PC-9 (cell line): ENCODE data around the gene PTH1R. TPM values are rescaled to one million over a fixed set of nuclear protein-coding genes. Genes with fewer than 3 reads are reported as not detected.

Experiments
- BruUV-seq: library from RNA; stranded (reverse); fragments of 400-500 nt; replicated peaks from 2 replicates; lab custom pipeline; 2021; lab: Mats Ljungman, UMichigan
- CTCF ChIA-PET: fragments of 300-600 bp; sonication (Branson Sonifier 250); formaldehyde crosslinking; loops from one replicate; lab custom pipeline; 2022; ENCODE audit warnings: antibody characterized with exemption; lab: Charles Lee
- POLR2A ChIA-PET: fragments of 300-600 bp; sonication (Branson Sonifier 250); formaldehyde crosslinking; loops from one replicate; lab custom pipeline; 2022; ENCODE audit warnings: antibody characterized with exemption; ENCODE audit not compliant: unreplicated experiment; lab: Charles Lee
- DNase-seq, 2 experiments: peaks; one replicate each; pipeline versions ENCODE4 v3.0.0 to v3.0.0-alpha.2; 2015 to 2022; ENCODE audit warnings: mixed read lengths in 1 of 2
- H2AFZ ChIP-seq: fragments of 200-600 bp; sonication (generic); 2 replicates; pipeline ENCODE4 v1.8.1; 2017; ENCODE audit warnings: antibody characterized with exemption
- H3F3A ChIP-seq: fragments of 200-600 bp; sonication (generic); 2 replicates; pipeline ENCODE4 v1.8.1; 2017; ENCODE audit warnings: antibody characterized with exemption, mild to moderate bottlenecking, low read depth; ENCODE audit not compliant: insufficient read depth
- H3K27ac ChIP-seq: fragments of 200-600 bp; sonication (generic); 2 replicates; pipeline ENCODE4 v1.6.1; 2016; ENCODE audit warnings: mixed run types
- H3K27me3 ChIP-seq: fragments of 200-600 bp; sonication (generic); 2 replicates; pipeline ENCODE4 v1.6.1; 2016; ENCODE audit warnings: low read depth, mixed run types; ENCODE audit not compliant: insufficient read depth
- H3K36me3 ChIP-seq: fragments of 200-600 bp; sonication (generic); 2 replicates; pipeline ENCODE4 v1.6.1; 2016; ENCODE audit warnings: low read depth, mixed run types
- H3K4me1 ChIP-seq: fragments of 200-600 bp; sonication (generic); replicated peaks from 2 replicates; pipeline ENCODE4 v1.6.1; 2016; ENCODE audit warnings: mixed run types; ENCODE audit not compliant: insufficient read depth
- H3K4me2 ChIP-seq: fragments of 200-600 bp; sonication (generic); 2 replicates; pipeline ENCODE4 v1.6.1; 2017; ENCODE audit warnings: mixed run types
- H3K4me3 ChIP-seq: fragments of 200-600 bp; sonication (generic); 2 replicates; pipeline ENCODE4 v1.6.1; 2016; ENCODE audit warnings: mixed run types
- H3K79me2 ChIP-seq: fragments of 200-600 bp; sonication (generic); 2 replicates; pipeline ENCODE4 v1.6.1; 2017; ENCODE audit warnings: low read depth, mixed run types
- H3K9me2 ChIP-seq: fragments of 200-600 bp; sonication (generic); 2 replicates; pipeline ENCODE4 v1.8.1; 2017; ENCODE audit warnings: mild to moderate bottlenecking; ENCODE audit not compliant: insufficient read depth
- H3K9me3 ChIP-seq: fragments of 200-600 bp; sonication (generic); 2 replicates; pipeline ENCODE4 v1.8.1; 2016; ENCODE audit warnings: low read depth; ENCODE audit not compliant: insufficient read depth
- H4K20me1 ChIP-seq: fragments of 200-600 bp; sonication (generic); 2 replicates; pipeline ENCODE4 v1.8.1; 2017; ENCODE audit not compliant: insufficient read depth
- CTCF ChIP-seq: fragments of 200-600 bp; sonication (generic); conservative IDR thresholded peaks from 2 replicates; pipeline ENCODE4 v1.6.1; 2017; ENCODE audit warnings: mixed run types, antibody characterized with exemption, mild to moderate bottlenecking, moderate library complexity
- EZH2 ChIP-seq: fragments of 200-600 bp; sonication (generic); IDR thresholded peaks from 2 replicates; pipeline ENCODE4 v1.8.0; 2017; ENCODE audit warnings: antibody characterized with exemption, low read depth
- intact Hi-C: fragments of 100-400 bp; cut with micrococcal nuclease; formaldehyde crosslinking; loops from one replicate; pipeline ENCODE4 v1.10.0; 2022; ENCODE audit not compliant: unreplicated experiment
- total RNA-seq: library from RNA; stranded (reverse); gene quantifications from 2 replicates; pipeline ENCODE4 v1.2.3, GENCODE V29; 2021

The PTH1R gene
- total RNA-seq, 1 experiment from 2014 or later, result not detected

- H3K4me1 ChIP-seq, result no peaks in the 10 kb centered on the region
- H3K79me2 ChIP-seq, result peaks cover 8% of the 10 kb centered on the region; the same call in 1 of the 2 replicates
- TF ChIP-seq CTCF, result no peak
- no peak for TF ChIP-seq EZH2
- no peak overlapping the region for H3K27ac ChIP-seq
- DNase-seq, result no peak
- H3K27me3 ChIP-seq, result no peaks in the 10 kb centered on the region
- POLR2A ChIA-PET, result no interaction called here
- H3K9me2 ChIP-seq, result no peaks in the 10 kb centered on the region
- no peak overlapping the region for H3K4me2 ChIP-seq
- CTCF ChIA-PET, result no interaction called here
- no peak overlapping the region for H2AFZ ChIP-seq
- H3F3A ChIP-seq, result peaks cover under 1% of the 10 kb centered on the region; the same call in 1 of the 2 replicates
- H3K9me3 ChIP-seq, result peaks cover 7% of the 10 kb centered on the region; the same call in 1 of the 2 replicates
- peaks cover 5% of the 10 kb centered on the region; the same call in 1 of the 2 replicates for H4K20me1 ChIP-seq
- intact Hi-C loops, result loop anchor here (10.0 kb wide), 1 partner anchor 403 kb away; no protein-coding TSS in a partner anchor
- BruUV-seq, result TSS peak; percentile 17
- H3K36me3 ChIP-seq, result peaks cover 15% of the 10 kb centered on the region
- H3K4me3 ChIP-seq, result no peak overlapping the region
These were observed 44.4 kb downstream of the PTH1R start for GRCh38 chr3:46921871-46922271.

GRCh38 chr3:46922426-46922825, 44.9 kb downstream of the PTH1R start:
- H3K4me1 ChIP-seq, result no peaks in the 10 kb centered on the region
- intact Hi-C loops, result loop anchor here (10.0 kb wide), 1 partner anchor 402 kb away; no protein-coding TSS in a partner anchor
- no peaks in the 10 kb centered on the region for H3K27me3 ChIP-seq
- H3K4me3 ChIP-seq, result no peak overlapping the region
- peaks cover 4% of the 10 kb centered on the region; the same call in 1 of the 2 replicates for H3K9me3 ChIP-seq
- ChIA-PET POLR2A (no interaction called here), CTCF (interaction anchor here (0.5 kb wide), 1 partner anchor 20 kb away, joined by 6 read pairs; no protein-coding TSS in a partner anchor)
- H3F3A ChIP-seq, result no peaks in the 10 kb centered on the region; the same call in 1 of the 2 replicates
- TF ChIP-seq EZH2 (no peak), CTCF (no peak)
- DNase-seq, result no peak
- no peak overlapping the region for H3K4me2 ChIP-seq
- no TSS peak for BruUV-seq
- peaks cover 15% of the 10 kb centered on the region for H3K36me3 ChIP-seq
- peaks cover 5% of the 10 kb centered on the region; the same call in 1 of the 2 replicates for H4K20me1 ChIP-seq
- H2AFZ ChIP-seq, result no peak overlapping the region
- no peaks in the 10 kb centered on the region for H3K9me2 ChIP-seq
- H3K27ac ChIP-seq, result no peak overlapping the region
- peaks cover 13% of the 10 kb centered on the region for H3K79me2 ChIP-seq

DNA sequence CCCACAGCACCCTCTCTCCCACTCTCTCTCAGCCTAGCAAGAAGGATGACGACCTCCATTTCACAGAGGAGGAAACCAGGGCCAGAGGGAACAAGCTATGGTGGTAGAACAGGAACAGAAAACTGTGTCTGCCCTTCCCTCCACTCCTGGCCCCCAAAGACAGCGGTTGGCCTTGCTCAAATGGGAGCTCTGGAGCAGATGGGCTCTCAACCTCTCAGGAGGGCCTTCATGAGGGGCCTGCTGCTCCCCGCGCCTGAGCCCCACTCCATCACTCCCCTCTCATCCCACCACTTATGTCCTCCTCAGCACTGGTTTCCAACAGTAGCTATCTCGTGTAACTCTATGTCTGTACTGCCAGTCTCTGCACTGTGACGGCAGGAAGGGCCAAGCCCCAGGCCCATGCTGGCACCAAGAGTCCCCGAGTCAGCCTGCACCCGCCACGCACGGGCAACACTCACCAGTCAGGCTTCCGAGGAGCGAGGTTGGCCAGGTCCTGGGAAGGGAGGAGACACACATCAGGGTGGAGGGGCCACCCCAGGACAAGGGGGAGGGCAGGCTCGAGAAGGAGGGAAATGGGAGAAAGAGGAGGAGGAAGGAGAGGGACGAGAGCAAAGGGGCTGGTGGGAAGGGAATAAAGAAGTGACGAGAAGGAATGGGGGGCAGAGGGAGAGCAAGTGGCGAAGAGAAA, 45.5 kb downstream of the PTH1R start:
- no peaks in the 10 kb centered on the region for H3F3A ChIP-seq
- no peaks in the 10 kb centered on the region; the same call in 1 of the 2 replicates for H3K9me3 ChIP-seq
- no peak for DNase-seq
- no peaks in the 10 kb centered on the region for H3K27me3 ChIP-seq
- no peaks in the 10 kb centered on the region for H3K9me2 ChIP-seq
- no peak overlapping the region for H3K4me3 ChIP-seq
- no peak overlapping the region for H3K27ac ChIP-seq
- CTCF ChIA-PET, result interaction anchor here (0.5 kb wide), 1 partner anchor 20 kb away, joined by 6 read pairs; no protein-coding TSS in a partner anchor
- H3K4me1 ChIP-seq, result no peaks in the 10 kb centered on the region
- BruUV-seq, result no TSS peak
- no peak for TF ChIP-seq EZH2
- peaks cover 19% of the 10 kb centered on the region for H3K79me2 ChIP-seq
- H2AFZ ChIP-seq, result no peak overlapping the region
- intact Hi-C loops, result loop anchor here (1.0 to 10.0 kb wide), 2 partner anchors 75 to 402 kb away; no protein-coding TSS in a partner anchor
- H3K36me3 ChIP-seq, result peaks cover 11% of the 10 kb centered on the region
- peaks cover 5% of the 10 kb centered on the region; the same call in 1 of the 2 replicates for H4K20me1 ChIP-seq
- POLR2A ChIA-PET, result interaction anchor here (0.6 kb wide), 1 partner anchor 59 kb away, joined by 3 read pairs; no protein-coding TSS in a partner anchor
- no peak overlapping the region for H3K4me2 ChIP-seq
